Jurkat, Clone E6-1 (cell line): ENCODE measurements around the gene NIN.
A peak's percentile ranks its signal among the peaks of the same experiment; 100 is the strongest.
"Not testable (repeated sequence)": the region's sequence is repeated elsewhere in the genome, so short reads cannot be mapped to it uniquely, and the experiment has no call there.

Source experiments
- DNase-seq: peaks from one replicate; pipeline ENCODE4 v3.0.0-alpha.2; 2011; ENCODE audit warnings: low read depth, low spot score
- H3K4me3 ChIP-seq: 2 replicates; pipeline ENCODE4 v1.5.1; 2011; ENCODE audit warnings: mild to moderate bottlenecking, low read length, control low read depth, moderate library complexity

NIN gene

DNA sequence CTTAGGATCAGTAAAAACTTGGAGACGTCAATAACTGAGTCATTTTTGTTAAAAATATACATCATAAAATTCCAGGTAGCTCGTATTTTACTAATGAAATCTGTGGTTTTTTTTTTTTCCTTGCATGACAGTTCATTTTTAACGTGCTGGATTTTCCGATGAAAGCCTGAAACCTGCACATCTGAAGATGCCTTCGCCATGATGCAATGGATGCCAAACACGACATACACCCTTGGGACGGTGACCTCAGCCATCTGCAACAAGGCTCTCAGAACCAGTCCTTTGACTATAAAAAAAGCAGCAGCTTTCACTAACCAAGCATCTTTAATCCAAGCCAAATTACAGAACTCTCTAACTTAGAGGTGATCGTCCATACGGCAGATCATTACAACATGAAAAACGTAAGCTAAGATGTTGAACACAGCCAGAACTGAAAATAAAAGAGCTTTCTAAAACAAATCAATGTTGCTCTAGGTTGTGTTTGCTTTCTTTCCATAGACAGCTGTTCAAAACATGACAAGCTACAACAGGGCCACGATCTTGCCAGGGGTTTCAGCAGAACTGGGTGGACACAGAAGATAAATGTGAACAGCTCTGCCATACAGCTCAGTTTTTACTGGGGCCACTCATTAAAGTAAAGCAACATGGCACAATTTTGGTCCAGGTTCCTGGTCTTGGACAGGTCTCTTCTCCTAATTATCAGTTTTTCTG lies 7.8 kb downstream of the NIN start:
- H3K4me3 ChIP-seq: no peak overlapping the region
- no peak for DNase-seq

DNA sequence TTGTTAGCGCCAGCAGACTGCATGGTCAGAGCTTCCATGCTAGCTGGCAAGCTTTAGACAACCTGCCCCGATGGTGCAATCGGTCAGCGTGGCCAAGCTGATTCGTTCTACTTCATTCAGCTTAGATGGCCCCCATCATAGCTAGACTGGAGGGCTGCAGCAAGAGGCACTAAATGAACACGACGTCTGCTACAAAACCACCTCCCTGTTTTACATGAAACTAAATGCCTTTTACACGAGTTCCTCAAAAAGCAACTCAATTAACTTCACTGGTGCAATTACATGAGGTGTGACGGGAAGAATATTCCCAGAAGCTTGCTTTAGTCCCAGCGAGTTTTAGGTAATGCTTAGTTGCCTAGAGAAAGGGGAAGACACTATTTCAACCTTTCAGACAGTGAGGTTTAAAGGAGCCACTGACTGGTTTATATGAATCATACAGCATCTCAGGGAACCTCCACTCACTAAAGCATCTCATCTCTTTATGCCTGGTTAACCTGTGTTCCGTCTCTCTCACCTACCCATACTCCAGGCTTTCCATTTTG lies 8.4 kb downstream of the NIN start:
- H3K4me3 ChIP-seq: no peak overlapping the region
- no peak for DNase-seq

DNA sequence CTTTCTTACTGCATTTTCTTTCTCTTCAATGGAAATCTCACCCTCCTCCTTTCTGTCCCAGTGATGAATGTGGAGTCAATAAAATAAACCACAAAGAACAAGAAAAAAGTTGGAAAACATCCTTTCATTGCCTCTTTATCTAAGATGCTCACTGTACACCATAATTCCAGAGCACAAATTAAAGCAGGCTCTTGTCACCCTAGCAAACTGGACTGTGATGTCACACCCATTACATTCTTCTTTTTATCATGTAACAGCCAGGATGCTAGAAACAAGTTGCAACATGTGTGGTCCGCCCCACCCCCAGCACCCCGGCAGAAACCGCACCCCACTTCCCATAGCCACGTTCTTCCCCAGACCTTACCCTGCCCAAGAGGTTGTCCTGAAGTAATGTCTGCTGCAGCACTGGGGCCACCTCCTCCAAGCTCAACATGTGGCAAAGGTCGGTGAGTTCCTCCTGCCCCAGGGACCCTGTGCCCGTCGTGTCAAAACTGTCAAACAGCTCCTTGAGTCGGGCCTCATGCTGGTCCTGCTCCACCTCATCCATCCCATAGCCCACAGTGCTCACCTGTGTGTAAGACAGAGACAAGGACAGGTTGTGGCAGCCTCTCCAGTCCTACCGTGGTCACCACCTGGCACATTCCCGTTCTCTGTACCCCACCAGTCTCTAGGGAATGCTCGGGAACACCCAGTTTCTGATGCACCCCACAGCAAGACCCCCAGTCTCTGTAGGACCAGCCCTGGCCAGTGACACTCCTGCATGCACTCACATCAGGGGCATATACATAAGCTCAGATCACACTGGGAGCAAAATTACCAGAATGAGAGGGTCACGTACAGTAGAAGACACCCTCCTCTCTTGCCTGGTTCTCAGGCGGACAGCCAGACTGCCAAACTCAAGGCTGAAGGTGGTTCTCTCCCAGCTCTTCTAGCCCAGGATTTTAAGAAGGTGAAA lies 9.2 kb downstream of the NIN start:
- peak overlapping the region; percentile 16 for H3K4me3 ChIP-seq
- DNase-seq: peak; percentile 63

DNA sequence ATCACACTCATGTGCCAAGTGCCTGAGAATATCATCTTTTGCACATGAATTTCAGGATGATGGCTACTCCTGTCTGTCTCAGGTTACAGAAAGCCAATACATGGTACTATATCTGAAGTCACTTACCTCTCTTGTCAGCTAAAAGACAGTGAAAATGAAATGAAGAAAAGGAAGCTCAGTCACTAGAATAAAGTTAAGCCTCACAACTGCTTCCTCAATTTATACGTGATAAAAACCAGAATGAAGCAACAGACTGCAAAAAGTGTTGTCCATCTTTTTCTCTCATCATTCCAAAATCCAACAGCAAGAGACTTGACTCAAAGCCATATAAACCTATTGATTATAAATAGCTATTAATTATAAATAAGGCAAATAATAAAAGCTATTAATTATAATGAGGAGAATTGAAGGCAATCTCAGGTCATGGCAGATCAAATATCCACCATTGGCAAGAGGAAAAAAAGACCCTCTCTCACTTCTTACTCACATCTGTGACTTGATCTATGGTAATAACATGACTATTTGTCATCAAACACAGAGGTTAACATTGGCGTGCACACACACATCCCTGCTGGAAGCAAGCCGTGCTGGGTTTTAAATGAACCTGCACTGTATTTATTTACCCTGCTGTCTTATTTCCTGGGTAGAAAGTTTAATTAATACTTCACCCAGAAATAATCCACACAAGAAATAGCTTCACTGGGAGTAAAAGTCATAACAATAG lies 10.0 kb downstream of the NIN start:
- no peak overlapping the region for H3K4me3 ChIP-seq
- no peak for DNase-seq

DNA sequence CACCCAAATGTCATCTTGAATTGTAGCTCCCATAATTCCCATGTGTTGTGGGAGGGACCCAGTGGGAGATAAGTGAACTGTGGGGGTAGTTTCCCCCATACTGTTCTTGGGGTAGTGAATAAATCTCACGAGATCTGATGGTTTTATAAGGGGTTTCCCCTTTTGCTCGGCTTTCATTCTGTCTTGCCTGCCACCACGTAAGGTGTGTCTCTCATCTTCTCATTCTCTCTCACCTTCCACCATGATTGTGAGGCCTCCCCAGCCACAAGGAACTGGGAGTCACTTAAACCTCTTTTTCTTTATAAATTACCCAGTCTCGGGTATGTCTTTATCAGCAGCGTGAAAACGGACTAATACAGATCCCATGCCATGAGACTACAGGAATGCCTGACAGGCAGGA lies 11.7 kb downstream of the NIN start:
- H3K4me3 ChIP-seq, DNase-seq: not testable (repeated sequence)

DNA sequence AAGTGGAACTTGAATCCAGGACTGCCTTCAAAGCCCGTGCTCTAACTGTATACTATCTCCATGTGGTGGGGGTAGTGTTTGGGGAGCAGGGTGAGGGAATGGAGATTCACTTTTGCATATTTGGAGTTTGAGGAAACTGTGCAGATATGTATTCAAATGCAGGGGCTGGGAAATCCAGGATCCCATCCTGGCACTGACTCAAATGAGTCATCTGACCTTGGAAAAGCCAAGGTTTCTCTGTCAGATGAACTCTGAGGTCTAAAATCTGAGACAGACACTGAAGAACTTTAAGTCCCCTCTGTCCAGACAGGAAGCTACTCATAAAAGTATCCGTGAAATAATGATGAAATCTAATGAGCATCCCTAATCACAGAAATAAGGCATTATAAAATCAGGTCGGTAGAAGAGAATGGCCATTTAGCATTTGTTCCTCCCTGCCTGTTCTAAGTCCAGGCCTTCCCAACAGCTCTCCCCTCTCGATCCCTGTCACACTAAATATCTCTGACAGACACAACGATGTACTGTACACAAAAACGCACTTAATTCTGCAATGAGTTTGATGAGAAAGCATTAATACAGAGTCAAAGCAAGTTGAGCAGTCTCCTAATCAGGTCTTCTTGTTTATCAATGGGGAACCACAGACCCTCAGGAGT lies 14.4 kb downstream of the NIN start:
- no peak overlapping the region for H3K4me3 ChIP-seq
- no peak for DNase-seq

DNA sequence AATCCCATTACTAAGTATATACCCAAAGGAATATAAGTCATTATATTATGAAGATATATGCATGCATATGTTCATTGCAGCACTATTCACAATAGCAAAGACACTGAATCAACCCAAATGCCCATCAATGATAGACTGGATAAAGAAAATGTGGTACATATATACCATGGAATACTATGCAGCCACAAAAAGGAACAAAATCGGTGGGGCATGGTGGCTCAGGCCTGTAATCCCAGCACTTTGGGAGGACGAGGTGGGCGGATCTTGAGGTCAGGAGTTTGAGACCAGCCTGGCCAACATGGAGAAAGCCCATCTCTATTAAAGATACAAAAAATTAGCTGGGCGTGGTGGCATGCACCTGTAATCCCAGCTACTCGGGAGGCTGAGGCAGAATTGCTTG lies 15.4 kb downstream of the NIN start:
- not testable (repeated sequence) for H3K4me3 ChIP-seq, DNase-seq

DNA sequence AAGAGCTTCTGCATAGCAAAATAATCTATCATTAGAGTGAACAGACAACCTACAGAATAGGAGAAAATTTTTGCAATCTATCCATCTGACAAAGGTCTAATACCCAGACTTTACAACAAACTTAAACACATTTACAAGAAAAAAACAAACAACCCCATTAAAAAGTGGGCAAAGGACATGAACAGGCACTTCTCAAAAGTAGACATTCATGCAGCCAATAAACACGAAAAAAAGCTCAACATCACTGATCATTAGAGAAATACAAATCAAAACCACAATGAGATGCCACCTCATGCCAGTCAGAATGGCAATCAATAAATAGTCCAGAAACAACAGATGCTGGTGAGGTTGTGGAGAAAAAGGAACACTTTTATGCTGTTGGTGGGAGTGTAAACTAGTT lies 15.9 kb downstream of the NIN start:
- DNase-seq, H3K4me3 ChIP-seq: not testable (repeated sequence)

DNA sequence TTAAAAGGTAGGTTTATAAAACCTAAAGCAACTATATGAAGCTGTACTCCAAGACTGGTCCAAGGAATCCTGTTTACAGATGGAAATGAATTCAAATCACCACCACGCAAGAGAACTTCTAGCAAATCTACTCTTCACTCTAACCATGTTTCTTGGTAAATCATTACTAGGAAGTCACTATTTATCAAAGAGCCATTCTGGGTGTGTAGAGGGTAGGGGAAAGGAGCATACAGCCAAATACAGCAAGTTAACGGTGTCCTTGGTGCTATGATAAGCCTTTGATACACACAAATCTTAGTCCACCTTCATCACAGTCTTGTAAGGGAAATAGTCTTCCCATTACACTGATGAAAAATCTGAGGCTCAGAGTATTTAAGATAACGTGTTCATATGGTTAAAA lies 16.8 kb downstream of the NIN start:
- no peak for DNase-seq
- no peak overlapping the region for H3K4me3 ChIP-seq

DNA sequence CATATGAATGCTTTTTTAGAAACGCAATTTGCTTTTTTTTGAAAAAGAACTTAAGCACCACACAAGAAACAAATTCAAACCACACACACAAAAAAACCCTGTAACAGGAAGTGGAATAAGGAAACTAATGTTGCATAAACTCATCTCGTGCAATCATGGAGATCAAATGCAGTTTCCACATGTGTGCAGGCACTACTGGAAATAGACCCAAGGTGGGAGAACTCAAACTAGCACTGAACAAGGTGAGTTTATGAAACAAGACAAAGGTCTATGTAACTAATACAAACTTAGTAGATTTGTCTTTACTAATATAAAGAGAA lies 17.5 kb downstream of the NIN start:
- peak; percentile 85 for DNase-seq
- H3K4me3 ChIP-seq: no peak overlapping the region

DNA sequence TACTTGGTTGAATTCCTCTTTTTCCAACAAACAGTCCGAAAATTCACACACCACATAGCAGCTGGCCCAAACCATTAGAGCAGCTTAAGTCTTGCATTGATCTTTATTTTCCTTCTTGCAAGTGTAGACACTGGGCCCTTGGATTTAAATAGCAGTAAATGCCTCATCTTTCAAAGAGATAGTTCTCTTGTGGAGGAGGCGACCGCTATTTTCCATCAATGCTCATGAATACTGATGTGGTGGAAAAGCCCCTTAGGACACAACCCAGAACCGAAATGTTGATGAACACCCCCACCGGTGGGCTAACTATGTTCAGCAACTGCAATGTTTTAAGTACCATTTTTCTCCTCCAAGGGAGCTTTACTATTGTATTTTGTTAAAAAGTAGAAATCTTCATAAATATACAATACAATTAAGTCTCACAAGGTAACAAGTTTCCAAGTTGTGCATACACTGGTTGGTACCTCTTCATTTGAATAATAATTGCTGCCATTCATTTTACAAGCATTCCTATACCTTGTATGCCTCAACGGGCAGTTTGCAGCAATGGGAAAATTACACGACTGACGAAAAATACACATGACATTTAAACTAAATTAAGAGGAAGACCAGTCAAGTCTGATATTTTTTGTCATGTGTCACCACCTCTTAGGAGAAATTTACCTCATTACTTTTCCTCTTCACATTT lies 18.0 kb downstream of the NIN start:
- 0 out of 2 replicates have a peak overlapping the region, but pooled peaks have one; percentile 0 for H3K4me3 ChIP-seq
- no peak for DNase-seq

DNA sequence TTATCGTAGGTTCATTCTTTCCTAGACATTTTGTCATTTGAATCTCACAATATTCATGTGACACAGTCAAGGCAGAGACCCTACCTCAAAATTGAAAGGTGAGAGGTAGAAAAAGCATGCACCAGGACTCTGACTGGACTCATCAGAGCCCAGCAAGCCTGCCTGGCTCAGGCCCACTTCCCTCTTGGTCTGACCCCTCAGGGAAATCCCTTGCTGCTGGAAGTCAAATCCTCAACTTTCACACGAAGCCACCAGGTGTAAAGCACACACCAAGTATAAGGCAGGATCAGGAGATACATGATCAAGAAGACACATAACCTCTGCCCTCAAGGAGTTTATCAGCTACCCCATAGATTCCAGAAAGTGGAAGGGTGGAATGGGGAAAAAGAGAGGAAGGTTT lies 18.8 kb downstream of the NIN start:
- DNase-seq: no peak
- H3K4me3 ChIP-seq: no peak overlapping the region

DNA sequence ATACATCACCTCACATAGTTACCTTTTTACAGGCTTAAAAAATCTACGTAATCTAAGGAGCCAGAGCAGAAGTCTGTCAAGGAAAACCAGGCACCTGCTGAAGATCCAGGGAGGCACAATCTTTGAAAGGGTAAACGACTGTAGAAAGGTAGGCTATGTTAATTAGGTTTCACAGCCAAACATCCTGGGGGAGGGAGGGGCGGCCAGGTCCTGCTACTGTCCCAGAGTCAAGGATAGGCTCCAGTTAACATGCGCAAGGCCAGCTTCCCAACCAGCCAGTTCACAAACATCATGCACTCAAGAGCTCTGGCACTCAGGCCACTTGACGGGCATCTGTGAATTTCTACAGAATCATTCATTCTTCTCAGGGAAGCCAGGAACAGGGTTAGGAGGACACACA lies 22.9 kb downstream of the NIN start:
- DNase-seq: no peak
- H3K4me3 ChIP-seq: no peak overlapping the region

DNA sequence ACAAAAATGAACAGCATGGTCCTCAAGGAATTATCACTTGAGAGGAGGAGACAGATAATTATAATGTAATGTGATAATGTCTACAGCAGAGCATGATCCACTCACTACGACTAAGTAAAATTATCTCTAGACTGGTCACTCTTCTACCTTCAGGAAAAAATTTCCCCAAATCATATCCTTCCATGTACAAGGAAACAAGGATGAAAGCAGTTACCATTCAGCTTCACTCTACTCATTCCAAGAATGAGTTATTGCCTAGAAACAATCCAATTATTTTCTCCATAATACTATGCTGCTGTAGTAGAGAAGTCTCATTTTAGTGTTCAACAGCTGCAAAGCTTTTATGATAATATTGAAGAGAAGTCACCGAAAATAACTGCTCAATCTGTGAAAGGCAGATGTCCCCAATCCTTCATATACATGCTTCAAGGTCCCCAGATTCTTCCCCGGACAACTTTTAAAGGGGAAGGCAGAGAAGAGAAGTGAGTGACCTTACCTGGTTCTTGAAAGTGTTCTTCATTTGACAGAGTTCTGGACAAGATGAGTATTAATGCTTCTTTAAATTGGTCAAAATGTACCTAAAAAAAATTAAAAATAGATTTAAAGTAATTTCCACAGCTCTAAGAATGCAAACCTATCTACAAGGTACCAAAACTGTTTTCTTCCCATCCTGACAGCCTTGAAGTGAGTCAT lies 24.6 kb downstream of the NIN start:
- DNase-seq: no peak
- no peak overlapping the region for H3K4me3 ChIP-seq

DNA sequence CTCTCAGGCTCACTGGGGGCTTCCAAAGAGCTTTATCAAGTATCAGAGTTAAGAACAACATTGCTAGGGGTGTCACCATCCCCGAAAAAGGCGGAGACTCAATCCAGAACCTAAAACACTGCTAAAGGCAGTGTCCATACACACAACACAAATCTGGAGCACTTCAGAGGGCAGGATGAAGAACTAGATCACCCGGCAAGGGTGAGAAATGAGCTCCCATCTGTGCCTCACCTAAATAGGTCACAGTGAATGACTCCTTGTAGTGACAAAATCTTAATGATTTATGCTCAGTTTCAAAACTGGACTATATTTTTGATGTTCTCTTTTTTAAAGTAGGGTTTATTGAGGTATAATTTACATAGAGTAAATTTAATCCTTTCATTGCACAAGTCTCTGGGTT lies 25.6 kb downstream of the NIN start:
- no peak overlapping the region for H3K4me3 ChIP-seq
- no peak for DNase-seq

DNA sequence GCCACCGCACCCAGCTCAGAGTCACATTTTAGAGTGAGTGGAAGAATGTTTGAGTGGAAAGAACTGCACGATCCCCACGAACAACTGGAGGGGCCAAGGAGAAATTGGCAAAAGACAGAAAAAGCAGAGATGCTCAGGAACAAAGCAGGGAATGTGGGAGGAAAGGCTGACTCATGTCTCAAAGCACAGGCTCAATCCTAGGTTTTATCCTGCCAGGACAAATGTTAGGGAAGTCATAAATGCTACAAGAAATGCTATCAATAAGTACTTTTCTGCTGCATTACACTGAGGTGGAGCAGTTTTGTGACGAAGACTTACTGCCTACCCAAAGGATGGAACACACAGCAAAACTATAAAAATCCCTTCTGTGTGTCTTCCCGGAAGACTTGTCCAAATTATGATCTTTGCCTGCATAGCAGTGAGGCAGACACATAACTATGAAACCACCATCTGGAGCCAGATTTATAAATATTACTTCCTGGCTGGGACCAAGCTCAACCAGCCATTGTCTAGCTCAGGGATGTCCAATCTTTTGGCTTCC lies 26.7 kb downstream of the NIN start:
- H3K4me3 ChIP-seq: no peak overlapping the region
- DNase-seq: no peak

DNA sequence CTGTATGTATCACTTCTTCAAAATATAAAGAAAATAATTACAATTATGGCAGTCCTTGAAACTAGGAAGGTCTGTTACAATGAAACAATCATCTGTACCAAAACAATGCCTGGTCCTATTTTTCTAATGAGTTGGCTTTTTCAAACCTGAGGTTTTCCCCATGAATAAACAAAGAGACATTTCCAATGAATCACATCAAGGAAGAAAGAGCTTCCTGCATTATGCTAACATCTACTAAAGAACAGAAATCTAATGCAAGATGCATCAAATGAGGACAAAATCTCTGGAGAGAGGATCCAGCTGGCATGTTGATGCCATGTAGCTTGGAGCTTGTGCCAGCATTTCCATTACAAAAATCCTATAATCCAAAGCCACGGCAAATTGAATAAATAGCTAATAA lies 29.3 kb downstream of the NIN start:
- no peak overlapping the region for H3K4me3 ChIP-seq
- no peak for DNase-seq

DNA sequence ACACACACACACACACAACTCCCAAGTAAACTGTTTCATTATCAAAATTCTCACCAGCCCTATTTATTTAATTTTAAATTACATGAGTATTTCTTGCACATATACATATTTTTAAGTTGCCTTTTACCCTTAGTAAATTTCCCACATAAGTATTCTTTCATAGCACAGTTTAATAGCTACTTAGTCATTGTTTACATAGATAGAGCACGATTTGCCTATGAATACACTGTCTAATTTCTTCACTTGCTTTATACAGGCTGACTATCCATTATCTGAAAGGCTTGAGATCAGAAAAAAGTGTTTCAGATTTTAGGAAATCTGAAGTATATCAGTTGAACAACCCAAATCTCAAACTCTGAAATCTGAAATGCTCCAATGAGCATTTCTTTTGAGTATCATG lies 30.9 kb downstream of the NIN start:
- no peak overlapping the region for H3K4me3 ChIP-seq
- DNase-seq: no peak
